Esophagus muscularis mucosa (tissue), 4 donors: ENCODE measurements around the gene PSPC1. TPM values are rescaled to one million over a fixed set of nuclear protein-coding genes. Genes with fewer than 3 reads are reported as not detected.
"Not testable (repeated sequence)": the region's sequence is repeated elsewhere in the genome, so short reads cannot be mapped to it uniquely, and the experiment has no call there.

Experiments used
- DNase-seq: peaks from one replicate; pipeline ENCODE4 v3.0.0-alpha.2; 2017; ENCODE audit errors: extremely low spot score
- H3K27ac ChIP-seq, 4 donors: fragments of 200-600 bp; sonication (generic); replicated peaks in 1 of 4; 1 replicate in 3 of 4; 2 replicates in 1 of 4; pipeline ENCODE4 v1.5.1; 2016 to 2019; ENCODE audit warnings: mild to moderate bottlenecking in 1 of 4
- H3K27me3 ChIP-seq, 4 donors: fragments of 200-600 bp; sonication (generic); one replicate each; pipeline versions ENCODE4 v1.5.1 to v1.6.0; 2016 to 2019
- H3K36me3 ChIP-seq, 4 donors: fragments of 200-600 bp; sonication (generic); one replicate each; pipeline ENCODE4 v1.5.1; 2016 to 2019
- H3K4me1 ChIP-seq, 4 donors: fragments of 200-600 bp; sonication (generic); one replicate each; pipeline ENCODE4 v1.5.1; 2016 to 2019
- H3K4me3 ChIP-seq, 4 donors: fragments of 200-600 bp; sonication (generic); 1 replicate in 2 of 4; 2 replicates in 2 of 4; pipeline ENCODE4 v1.5.1; 2016 to 2019; ENCODE audit warnings: mild to moderate bottlenecking in 4 of 4, moderate library complexity in 1 of 4
- H3K9me3 ChIP-seq, 4 donors: fragments of 200-600 bp; sonication (generic); 1 replicate in 3 of 4; 2 replicates in 1 of 4; pipeline ENCODE4 v1.5.1; 2016 to 2019
- EP300 ChIP-seq: sonication (generic); formaldehyde crosslinking; IDR thresholded peaks from one replicate; pipeline ENCODE4 v1.6.1; 2017; ENCODE audit warnings: antibody characterized with exemption
- POLR2A ChIP-seq: fragments of 450-650 bp; IDR thresholded peaks from one replicate; pipeline ENCODE4 v1.6.1; 2017; ENCODE audit warnings: antibody characterized with exemption, moderate library complexity, mild to moderate bottlenecking, low read depth
- POLR2AphosphoS5 ChIP-seq, 2 donors: sonication (generic); formaldehyde crosslinking; IDR thresholded peaks; one replicate each; pipeline ENCODE4 v1.6.1; 2017; ENCODE audit warnings: antibody characterized with exemption in 2 of 2
- WGBS: methylation state at CpG from one replicate; pipeline ENCODE4 v1.1.5; 2018; 5-methylcytosine and 5-hydroxymethylcytosine counted together
- intact Hi-C: fragments of 100-400 bp; cut with DNase I; formaldehyde crosslinking; loops from one replicate; pipeline ENCODE4 v1.15.1; 2023
- total RNA-seq, 4 donors: library from RNA; depleted of rRNA; stranded (reverse); fragments of >200 nt; gene quantifications; one replicate each; pipeline versions ENCODE4 v1.1.0 to v1.2.1, GENCODE V29; 2016
- TF ChIP-seq, protein P1 (sequence below), 3 experiments: fragments of 200-600 bp in 2 of 3; fragments of 450-650 bp in 1 of 3; sonication (generic) in 2 of 3; IDR thresholded peaks; one replicate each; pipeline ENCODE4 v1.5.1; 2017 to 2019; ENCODE audit warnings: antibody characterized with exemption in 3 of 3, mild to moderate bottlenecking in 2 of 3, moderate library complexity in 1 of 3

The PSPC1 gene
- total RNA-seq, 4 donors from 2014 or later: 35.0 to 53.8 (median 48.4) TPM

DNA sequence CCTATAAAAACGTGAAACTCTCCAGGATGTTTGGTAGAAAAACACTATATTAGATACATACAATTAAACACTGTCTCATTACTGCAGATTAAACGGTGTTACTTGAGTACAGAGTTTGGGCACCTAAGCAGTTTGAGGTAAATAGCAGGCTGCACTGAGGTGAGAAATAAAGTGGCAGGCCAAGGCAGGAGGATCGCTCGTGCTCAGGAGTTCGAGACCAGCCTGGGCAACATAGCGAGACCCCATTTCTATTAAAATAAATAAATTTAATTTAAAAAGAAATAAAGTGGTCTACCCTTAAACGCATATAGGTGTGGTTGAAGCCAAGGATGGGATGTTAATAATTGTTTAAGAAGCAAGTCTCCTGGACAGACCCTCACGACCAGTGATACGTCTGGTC lies 1.2 kb downstream of the PSPC1 start:
- Histone ChIP-seq H3K4me3 (peak overlapping the region; percentile 87 to 98 (median 93)), H3K27ac (peak overlapping the region; percentile 93 to 98 (median 96)), H3K9me3 (no peaks in the 10 kb centered on the region), H3K4me1 (peaks cover 6 to 16% (median 14%) of the 10 kb centered on the region in 4 donors), H3K27me3 (no peaks in the 10 kb centered on the region), H3K36me3 (peaks cover 0 to 2% (median 0%) of the 10 kb centered on the region in 4 donors)
- no peak for TF ChIP-seq EP300
- TF ChIP-seq, protein P1, sequence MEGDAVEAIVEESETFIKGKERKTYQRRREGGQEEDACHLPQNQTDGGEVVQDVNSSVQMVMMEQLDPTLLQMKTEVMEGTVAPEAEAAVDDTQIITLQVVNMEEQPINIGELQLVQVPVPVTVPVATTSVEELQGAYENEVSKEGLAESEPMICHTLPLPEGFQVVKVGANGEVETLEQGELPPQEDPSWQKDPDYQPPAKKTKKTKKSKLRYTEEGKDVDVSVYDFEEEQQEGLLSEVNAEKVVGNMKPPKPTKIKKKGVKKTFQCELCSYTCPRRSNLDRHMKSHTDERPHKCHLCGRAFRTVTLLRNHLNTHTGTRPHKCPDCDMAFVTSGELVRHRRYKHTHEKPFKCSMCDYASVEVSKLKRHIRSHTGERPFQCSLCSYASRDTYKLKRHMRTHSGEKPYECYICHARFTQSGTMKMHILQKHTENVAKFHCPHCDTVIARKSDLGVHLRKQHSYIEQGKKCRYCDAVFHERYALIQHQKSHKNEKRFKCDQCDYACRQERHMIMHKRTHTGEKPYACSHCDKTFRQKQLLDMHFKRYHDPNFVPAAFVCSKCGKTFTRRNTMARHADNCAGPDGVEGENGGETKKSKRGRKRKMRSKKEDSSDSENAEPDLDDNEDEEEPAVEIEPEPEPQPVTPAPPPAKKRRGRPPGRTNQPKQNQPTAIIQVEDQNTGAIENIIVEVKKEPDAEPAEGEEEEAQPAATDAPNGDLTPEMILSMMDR (IDR thresholded peaks at IDR 0.05): no peak
- WGBS: 12% methylated on average over 9 of the region's 9 CpGs
- no peak for DNase-seq
- intact Hi-C loops: loop anchor here (5.0 to 10.0 kb wide), 2 partner anchors 107 to 176 kb away; partner anchors contain the start of gene ZMYM2

DNA sequence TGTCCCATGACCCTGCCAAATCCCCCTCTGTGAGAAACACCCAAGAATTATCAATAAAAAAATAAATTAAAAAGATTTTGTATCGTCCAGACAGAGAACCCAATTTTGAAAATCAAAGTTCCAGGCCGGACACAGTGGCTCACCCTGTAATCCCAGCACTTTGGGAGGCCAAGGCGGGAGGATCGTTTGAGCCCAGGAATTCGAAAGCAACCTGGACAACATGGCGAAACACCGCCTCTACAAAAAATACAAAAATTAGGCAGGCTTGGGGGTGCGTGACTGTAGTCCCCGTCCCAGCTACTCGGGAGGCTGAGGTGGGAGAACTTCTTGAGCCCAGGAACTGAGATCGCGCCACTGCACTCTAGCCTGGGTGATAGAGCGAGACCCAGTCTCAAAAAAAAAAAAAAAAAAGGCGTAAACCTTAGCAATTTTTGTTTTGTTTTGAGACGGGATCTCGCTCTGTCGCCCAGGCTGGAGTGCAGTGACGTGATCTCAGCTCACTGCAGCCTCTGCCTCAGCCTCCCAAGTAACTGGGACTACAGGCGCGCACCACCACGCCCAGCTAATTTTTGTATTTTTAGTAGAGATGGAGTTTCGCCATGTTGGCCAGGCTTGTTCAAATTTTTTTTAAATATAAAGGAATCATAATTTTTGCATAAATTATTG lies 1.9 kb downstream of the PSPC1 start:
- intact Hi-C loops: loop anchor here (5.0 to 10.0 kb wide), 2 partner anchors 106 to 176 kb away; partner anchors contain the start of gene ZMYM2
- not testable (repeated sequence) for H3K27me3 ChIP-seq, H3K27ac ChIP-seq, DNase-seq, H3K36me3 ChIP-seq, H3K9me3 ChIP-seq
- 93% methylated on average over 22 of the region's 22 CpGs for WGBS
- Histone ChIP-seq H3K4me1 (peaks cover 6 to 23% (median 20%) of the 10 kb centered on the region in 4 donors), H3K4me3 (peak overlapping the region; percentile 87 to 98 (median 93))

DNA sequence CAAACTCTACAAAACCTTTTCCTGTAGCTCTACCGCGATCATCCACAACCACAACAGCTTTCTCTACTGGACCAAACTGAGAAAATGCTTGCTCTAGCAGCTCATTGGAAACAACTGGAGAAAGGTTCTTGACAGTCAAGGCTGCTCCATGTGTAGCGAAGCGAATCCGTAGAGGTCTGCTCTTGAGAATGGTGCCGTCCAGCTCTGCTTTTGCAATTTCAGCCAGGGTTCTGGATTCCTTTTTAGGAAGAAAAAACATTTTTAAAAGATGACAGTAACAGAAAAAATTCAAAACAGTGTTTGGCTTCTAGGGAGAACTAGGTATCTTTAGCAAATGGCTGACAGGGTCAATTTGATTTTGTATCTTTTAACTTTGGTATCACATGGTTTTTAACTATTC lies 10.4 kb downstream of the PSPC1 start:
- 80% methylated on average over 6 of the region's 6 CpGs for WGBS
- Histone ChIP-seq H3K36me3 (peaks cover 23 to 44% (median 34%) of the 10 kb centered on the region in 4 donors), H3K4me1 (peaks cover 4 to 55% (median 46%) of the 10 kb centered on the region in 4 donors), H3K27ac (no peak overlapping the region), H3K27me3 (no peaks in the 10 kb centered on the region), H3K9me3 (no peaks in the 10 kb centered on the region), H3K4me3 (no peak overlapping the region)
- DNase-seq: no peak
- TF ChIP-seq, protein P1 (IDR thresholded peaks at IDR 0.05): no peak
- TF ChIP-seq POLR2A (no peak), EP300 (no peak), POLR2AphosphoS5 (IDR thresholded peaks at IDR 0.05) (no peak)
- intact Hi-C loops: no loop called here

DNA sequence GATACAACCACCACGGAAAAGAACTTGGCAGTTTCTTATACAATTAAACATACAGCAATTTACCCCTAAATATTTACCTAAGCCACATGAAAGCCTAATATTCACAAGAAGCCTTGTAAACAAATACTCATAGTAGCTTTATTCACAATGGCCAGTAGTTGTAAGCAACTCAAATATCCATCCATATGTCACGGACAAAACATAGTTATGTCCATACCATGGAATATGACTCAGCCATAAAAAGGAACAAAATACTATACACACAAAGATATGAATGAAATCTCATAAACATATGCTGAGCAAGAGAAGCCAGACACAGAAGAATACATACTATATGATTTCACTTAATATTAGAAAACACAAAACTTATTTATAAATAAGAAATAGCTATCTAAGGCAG lies 12.9 kb downstream of the PSPC1 start:
- H3K9me3 ChIP-seq: no peaks in the 10 kb centered on the region
- H3K27ac ChIP-seq: no peak overlapping the region
- intact Hi-C loops: no loop called here
- no peak overlapping the region for H3K4me3 ChIP-seq
- no peaks in the 10 kb centered on the region for H3K27me3 ChIP-seq
- H3K36me3 ChIP-seq: peaks cover 23 to 44% (median 34%) of the 10 kb centered on the region in 4 donors
- DNase-seq: no peak
- TF ChIP-seq EP300: no peak
- no peak for TF ChIP-seq POLR2AphosphoS5 (IDR thresholded peaks at IDR 0.05)
- TF ChIP-seq POLR2A: no peak
- TF ChIP-seq, protein P1 (IDR thresholded peaks at IDR 0.05): no peak
- H3K4me1 ChIP-seq: peaks cover 4 to 57% (median 43%) of the 10 kb centered on the region in 4 donors
- WGBS: 67% methylated on average over 2 of the region's 2 CpGs

DNA sequence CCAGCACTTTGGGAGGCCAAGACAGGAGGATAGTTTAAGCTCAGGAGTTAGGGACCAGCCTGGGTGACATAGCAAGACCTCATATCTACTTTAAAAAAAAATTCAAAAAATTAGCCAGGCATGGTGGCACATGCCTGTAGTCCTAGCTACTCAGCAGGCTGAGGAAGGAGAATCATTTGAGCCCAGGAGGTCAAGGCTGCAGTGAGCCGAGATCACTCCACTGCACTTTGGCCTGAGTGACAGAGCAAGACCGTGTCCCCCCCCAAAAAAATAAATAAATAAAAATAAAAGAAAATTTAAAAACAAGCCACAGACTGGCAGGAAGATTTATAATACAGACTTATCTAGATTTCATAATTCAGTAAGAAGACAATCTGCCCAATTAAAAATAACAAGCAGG lies 14.8 kb downstream of the PSPC1 start:
- H3K9me3 ChIP-seq: no peaks in the 10 kb centered on the region
- WGBS: 96% methylated on average over 2 of the region's 2 CpGs
- H3K27ac ChIP-seq: no peak overlapping the region
- H3K4me1 ChIP-seq: peaks cover 0 to 58% (median 31%) of the 10 kb centered on the region in 4 donors
- H3K36me3 ChIP-seq: peaks cover 23 to 48% (median 34%) of the 10 kb centered on the region in 4 donors
- intact Hi-C loops: no loop called here
- DNase-seq: no peak
- H3K27me3 ChIP-seq: no peaks in the 10 kb centered on the region
- TF ChIP-seq EP300: no peak
- TF ChIP-seq POLR2AphosphoS5 (IDR thresholded peaks at IDR 0.05): no peak
- TF ChIP-seq, protein P1 (IDR thresholded peaks at IDR 0.05): no peak
- TF ChIP-seq POLR2A: no peak
- H3K4me3 ChIP-seq: no peak overlapping the region
